Ascending aorta (tissue), 2 donors: ENCODE data around the gene GRPR. TPM values are rescaled to one million over a fixed set of nuclear protein-coding genes. Genes with fewer than 3 reads are reported as not detected.

ENCODE experiments used
- DNase-seq, 2 donors: peaks; one replicate each; pipeline ENCODE4 v3.0.0-alpha.2; 2019; ENCODE audit warnings: low spot score in 2 of 2
- H3K27ac ChIP-seq, 2 donors: fragments of 200-600 bp; sonication (generic); one replicate each; pipeline ENCODE4 v1.5.1; 2016 to 2017; ENCODE audit warnings: mild to moderate bottlenecking in 1 of 2
- H3K27me3 ChIP-seq: fragments of 200-600 bp; sonication (generic); one replicate; pipeline ENCODE4 v1.5.1; 2017
- H3K36me3 ChIP-seq, 2 donors: fragments of 200-600 bp; sonication (generic); one replicate each; pipeline ENCODE4 v1.5.1; 2016
- H3K4me1 ChIP-seq, 2 donors: fragments of 200-600 bp; sonication (generic); one replicate each; pipeline ENCODE4 v1.5.1; 2016 to 2017; ENCODE audit warnings: mild to moderate bottlenecking in 1 of 2
- H3K4me3 ChIP-seq, 2 donors: fragments of 200-600 bp; sonication (generic); one replicate each; pipeline ENCODE4 v1.5.1; 2016 to 2017; ENCODE audit warnings: mild to moderate bottlenecking in 1 of 2
- H3K9me3 ChIP-seq, 2 donors: fragments of 200-600 bp; sonication (generic); one replicate each; pipeline ENCODE4 v1.5.1; 2016
- CTCF ChIP-seq, 3 experiments: fragments of 200-600 bp in 2 of 3; fragments of 450-650 bp in 1 of 3; sonication (generic) in 2 of 3; IDR thresholded peaks; one replicate each; pipeline ENCODE4 v1.5.1; 2016 to 2019; ENCODE audit warnings: antibody characterized with exemption in 3 of 3, mild to moderate bottlenecking in 1 of 3, moderate library complexity in 1 of 3
- intact Hi-C: fragments of 100-400 bp; cut with DNase I; formaldehyde crosslinking; loops from one replicate; pipeline ENCODE4 v1.15.1; 2023
- total RNA-seq: library from RNA; depleted of rRNA; stranded (reverse); fragments of >200 nt; gene quantifications from one replicate; pipeline ENCODE4 v1.1.0, GENCODE V29; 2016

The GRPR gene
- total RNA-seq, 1 donor from 2014 or later: 1.7 TPM

- no peak overlapping the region for H3K27ac ChIP-seq
- no peak for DNase-seq
- H3K4me1 ChIP-seq: no peaks in the 10 kb centered on the region
- H3K36me3 ChIP-seq: no peaks in the 10 kb centered on the region
- intact Hi-C loops: no loop called here
- no peaks in the 10 kb centered on the region for H3K27me3 ChIP-seq
- H3K4me3 ChIP-seq: no peak overlapping the region
- H3K9me3 ChIP-seq: no peaks in the 10 kb centered on the region
- TF ChIP-seq CTCF (IDR thresholded peaks at IDR 0.05): no peak
These were observed 40.8 kb upstream of the GRPR start for GRCh38 chrX:16082470-16083085.

- Histone ChIP-seq H3K27me3 (no peaks in the 10 kb centered on the region), H3K4me3 (no peak overlapping the region), H3K27ac (no peak overlapping the region), H3K36me3 (no peaks in the 10 kb centered on the region), H3K4me1 (no peaks in the 10 kb centered on the region), H3K9me3 (no peaks in the 10 kb centered on the region)
- intact Hi-C loops: no loop called here
- DNase-seq: no peak
- TF ChIP-seq CTCF (IDR thresholded peaks at IDR 0.05): no peak
These were observed 36.3 kb upstream of the GRPR start for GRCh38 chrX:16087076-16087475.

GRCh38 chrX:16089086-16089485, 34.3 kb upstream of the GRPR start:
- Histone ChIP-seq H3K4me1 (no peaks in the 10 kb centered on the region), H3K27me3 (no peaks in the 10 kb centered on the region), H3K27ac (no peak overlapping the region), H3K9me3 (no peaks in the 10 kb centered on the region), H3K36me3 (no peaks in the 10 kb centered on the region), H3K4me3 (no peak overlapping the region)
- no peak for DNase-seq
- intact Hi-C loops: no loop called here
- TF ChIP-seq CTCF (IDR thresholded peaks at IDR 0.05): no peak

- DNase-seq: no peak
- TF ChIP-seq CTCF (IDR thresholded peaks at IDR 0.05): no peak
- no peak overlapping the region for H3K4me3 ChIP-seq
- peaks cover 4 to 7% of the 10 kb centered on the region in 2 donors for H3K9me3 ChIP-seq
- H3K4me1 ChIP-seq: no peaks in the 10 kb centered on the region
- H3K27me3 ChIP-seq: no peaks in the 10 kb centered on the region
- no peaks in the 10 kb centered on the region for H3K36me3 ChIP-seq
- intact Hi-C loops: no loop called here
- no peak overlapping the region for H3K27ac ChIP-seq
These were observed 27.2 kb upstream of the GRPR start for GRCh38 chrX:16096141-16096540.

GRCh38 chrX:16100673-16101072, 22.7 kb upstream of the GRPR start:
- H3K36me3 ChIP-seq: no peaks in the 10 kb centered on the region
- no peaks in the 10 kb centered on the region for H3K9me3 ChIP-seq
- no peak for DNase-seq
- H3K27ac ChIP-seq: no peak overlapping the region
- no peak for TF ChIP-seq CTCF (IDR thresholded peaks at IDR 0.05)
- no peaks in the 10 kb centered on the region for H3K4me1 ChIP-seq
- no peak overlapping the region for H3K4me3 ChIP-seq
- intact Hi-C loops: no loop called here
- no peaks in the 10 kb centered on the region for H3K27me3 ChIP-seq

- Histone ChIP-seq H3K36me3 (no peaks in the 10 kb centered on the region), H3K27me3 (no peaks in the 10 kb centered on the region), H3K4me3 (no peak overlapping the region), H3K27ac (no peak overlapping the region), H3K4me1 (no peaks in the 10 kb centered on the region), H3K9me3 (no peaks in the 10 kb centered on the region)
- DNase-seq: no peak
- no peak for TF ChIP-seq CTCF (IDR thresholded peaks at IDR 0.05)
- intact Hi-C loops: no loop called here
These were observed 21.8 kb upstream of the GRPR start for GRCh38 chrX:16101581-16101980.
